ENCODE data around the gene MCU.

MCU gene

GRCh38 chr10:72814099-72814790 is 122.3 kb downstream of the MCU start:
- Mint-ChIP-seq H3K36me3 (peaks cover 11% of the 10 kb centered on the region), H3K4me1 (peaks cover 7% of the 10 kb centered on the region), H3K4me3 (no peak overlapping the region), H3K27me3 (no peaks in the 10 kb centered on the region), H3K27ac (no peak overlapping the region), H3K9me3 (no peaks in the 10 kb centered on the region)

- Mint-ChIP-seq H3K4me1 (peaks cover 7% of the 10 kb centered on the region), H3K36me3 (peaks cover 9% of the 10 kb centered on the region), H3K27me3 (no peaks in the 10 kb centered on the region), H3K27ac (no peak overlapping the region), H3K9me3 (no peaks in the 10 kb centered on the region), H3K4me3 (no peak overlapping the region)
Measured at GRCh38 chr10:72816565-72816964, 124.6 kb downstream of the MCU start.

GRCh38 chr10:72818076-72818475 is 126.1 kb downstream of the MCU start:
- Mint-ChIP-seq H3K27ac (no peak overlapping the region), H3K4me3 (no peak overlapping the region), H3K4me1 (peaks cover 7% of the 10 kb centered on the region)

GRCh38 chr10:72819053-72819452 is 127.1 kb downstream of the MCU start:
- H3K4me1 Mint-ChIP-seq = peaks cover 7% of the 10 kb centered on the region
- H3K9me3 Mint-ChIP-seq = peaks cover 4% of the 10 kb centered on the region
- no peak overlapping the region for H3K27ac Mint-ChIP-seq
- H3K4me3 Mint-ChIP-seq = no peak overlapping the region
- no peaks in the 10 kb centered on the region for H3K27me3 Mint-ChIP-seq
- H3K36me3 Mint-ChIP-seq = peaks cover 2% of the 10 kb centered on the region

More at GRCh38 chr10:72818076-72818475, 126.1 kb downstream of the MCU start:
- Mint-ChIP-seq H3K36me3 (peaks cover 4% of the 10 kb centered on the region), H3K9me3 (peaks cover 4% of the 10 kb centered on the region), H3K27me3 (no peaks in the 10 kb centered on the region)

GRCh38 chr10:72821606-72822005 is 129.7 kb downstream of the MCU start:
- H3K4me3 Mint-ChIP-seq = no peak overlapping the region
- H3K36me3 Mint-ChIP-seq = peaks cover 2% of the 10 kb centered on the region
- H3K27me3 Mint-ChIP-seq = no peaks in the 10 kb centered on the region
- peaks cover 7% of the 10 kb centered on the region for H3K4me1 Mint-ChIP-seq
- peaks cover 4% of the 10 kb centered on the region for H3K9me3 Mint-ChIP-seq
- no peak overlapping the region for H3K27ac Mint-ChIP-seq

- Mint-ChIP-seq H3K4me3 (no peak overlapping the region), H3K9me3 (peaks cover 4% of the 10 kb centered on the region), H3K36me3 (peaks cover 2% of the 10 kb centered on the region), H3K4me1 (peaks cover 7% of the 10 kb centered on the region), H3K27ac (no peak overlapping the region), H3K27me3 (no peaks in the 10 kb centered on the region)
Measured at GRCh38 chr10:72822342-72822986, 130.5 kb downstream of the MCU start.

- Mint-ChIP-seq H3K4me3 (no peak overlapping the region), H3K27me3 (no peaks in the 10 kb centered on the region), H3K27ac (no peak overlapping the region), H3K4me1 (no peaks in the 10 kb centered on the region), H3K36me3 (peaks cover 2% of the 10 kb centered on the region), H3K9me3 (peaks cover 4% of the 10 kb centered on the region)
Measured at GRCh38 chr10:72825163-72825562, 133.2 kb downstream of the MCU start.

GRCh38 chr10:72826346-72826745 is 134.4 kb downstream of the MCU start:
- peaks cover 4% of the 10 kb centered on the region for H3K9me3 Mint-ChIP-seq
- H3K36me3 Mint-ChIP-seq = peaks cover 1% of the 10 kb centered on the region
- H3K27ac Mint-ChIP-seq = no peak overlapping the region
- H3K4me3 Mint-ChIP-seq = no peak overlapping the region
- no peaks in the 10 kb centered on the region for H3K4me1 Mint-ChIP-seq
- no peaks in the 10 kb centered on the region for H3K27me3 Mint-ChIP-seq

- no peak overlapping the region for H3K27ac Mint-ChIP-seq
- H3K4me3 Mint-ChIP-seq = no peak overlapping the region
- H3K36me3 Mint-ChIP-seq = no peaks in the 10 kb centered on the region
- no peaks in the 10 kb centered on the region for H3K9me3 Mint-ChIP-seq
- no peaks in the 10 kb centered on the region for H3K27me3 Mint-ChIP-seq
- H3K4me1 Mint-ChIP-seq = no peaks in the 10 kb centered on the region
Measured at GRCh38 chr10:72828294-72828693, 136.4 kb downstream of the MCU start.

GRCh38 chr10:72830625-72831024 is 138.7 kb downstream of the MCU start:
- H3K36me3 Mint-ChIP-seq = no peaks in the 10 kb centered on the region
- H3K4me1 Mint-ChIP-seq = peaks cover 3% of the 10 kb centered on the region
- no peaks in the 10 kb centered on the region for H3K27me3 Mint-ChIP-seq
- H3K27ac Mint-ChIP-seq = no peak overlapping the region
- H3K9me3 Mint-ChIP-seq = no peaks in the 10 kb centered on the region
- no peak overlapping the region for H3K4me3 Mint-ChIP-seq

- no peaks in the 10 kb centered on the region for H3K9me3 Mint-ChIP-seq
- no peak overlapping the region for H3K27ac Mint-ChIP-seq
- H3K36me3 Mint-ChIP-seq = no peaks in the 10 kb centered on the region
- H3K27me3 Mint-ChIP-seq = no peaks in the 10 kb centered on the region
- peaks cover 3% of the 10 kb centered on the region for H3K4me1 Mint-ChIP-seq
- H3K4me3 Mint-ChIP-seq = no peak overlapping the region
Measured at GRCh38 chr10:72831696-72832409, 139.9 kb downstream of the MCU start.

- Mint-ChIP-seq H3K9me3 (no peaks in the 10 kb centered on the region), H3K4me1 (peaks cover 3% of the 10 kb centered on the region), H3K27me3 (no peaks in the 10 kb centered on the region), H3K27ac (no peak overlapping the region), H3K36me3 (no peaks in the 10 kb centered on the region), H3K4me3 (no peak overlapping the region)
Measured at GRCh38 chr10:72832701-72833100, 140.8 kb downstream of the MCU start.

GRCh38 chr10:72834183-72834825 is 142.4 kb downstream of the MCU start:
- no peaks in the 10 kb centered on the region for H3K9me3 Mint-ChIP-seq
- peaks cover under 1% of the 10 kb centered on the region for H3K36me3 Mint-ChIP-seq
- peaks cover 3% of the 10 kb centered on the region for H3K4me1 Mint-ChIP-seq
- H3K27me3 Mint-ChIP-seq = no peaks in the 10 kb centered on the region
- no peak overlapping the region for H3K27ac Mint-ChIP-seq
- no peak overlapping the region for H3K4me3 Mint-ChIP-seq

- Mint-ChIP-seq H3K27ac (no peak overlapping the region), H3K27me3 (no peaks in the 10 kb centered on the region), H3K4me1 (no peaks in the 10 kb centered on the region), H3K36me3 (peaks cover 2% of the 10 kb centered on the region), H3K9me3 (no peaks in the 10 kb centered on the region), H3K4me3 (no peak overlapping the region)
Measured at GRCh38 chr10:72840319-72840718, 148.4 kb downstream of the MCU start.

GRCh38 chr10:72841487-72841886 is 149.5 kb downstream of the MCU start:
- Mint-ChIP-seq H3K4me3 (no peak overlapping the region), H3K27ac (no peak overlapping the region), H3K9me3 (no peaks in the 10 kb centered on the region), H3K36me3 (peaks cover 2% of the 10 kb centered on the region), H3K4me1 (no peaks in the 10 kb centered on the region), H3K27me3 (no peaks in the 10 kb centered on the region)

- no peak overlapping the region for H3K4me3 Mint-ChIP-seq
- peaks cover 2% of the 10 kb centered on the region for H3K36me3 Mint-ChIP-seq
- no peaks in the 10 kb centered on the region for H3K9me3 Mint-ChIP-seq
- no peaks in the 10 kb centered on the region for H3K4me1 Mint-ChIP-seq
- H3K27ac Mint-ChIP-seq = no peak overlapping the region
- H3K27me3 Mint-ChIP-seq = no peaks in the 10 kb centered on the region
Measured at GRCh38 chr10:72842164-72842563, 150.2 kb downstream of the MCU start.
